Vagina (tissue), 2 donors: ENCODE measurements around the gene RNF32. TPM values are rescaled to one million over a fixed set of nuclear protein-coding genes. Genes with fewer than 3 reads are reported as not detected.

Source experiments
- DNase-seq, 2 donors: peaks; one replicate each; pipeline ENCODE4 v3.0.0-alpha.2; 2017; ENCODE audit errors: extremely low spot score in 2 of 2
- H3K27ac ChIP-seq: fragments of 200-600 bp; sonication (generic); one replicate; pipeline ENCODE4 v1.5.1; 2019
- H3K27me3 ChIP-seq: fragments of 200-600 bp; sonication (generic); one replicate; pipeline ENCODE4 v1.5.1; 2019
- H3K36me3 ChIP-seq, 2 donors: fragments of 200-600 bp; sonication (generic); one replicate each; pipeline ENCODE4 v1.5.1; 2017 to 2019
- H3K4me1 ChIP-seq: fragments of 200-600 bp; sonication (generic); one replicate; pipeline ENCODE4 v1.5.1; 2019
- H3K4me3 ChIP-seq, 2 donors: fragments of 200-600 bp; sonication (generic); 1 replicate in 1 of 2; 2 replicates in 1 of 2; pipeline ENCODE4 v1.5.1; 2016 to 2019
- H3K9me3 ChIP-seq: fragments of 200-600 bp; sonication (generic); one replicate; pipeline ENCODE4 v1.5.1; 2019
- CTCF ChIP-seq, 3 experiments: fragments of 450-650 bp in 2 of 3; fragments of 200-600 bp in 1 of 3; sonication (generic) in 1 of 3; IDR thresholded peaks; one replicate each; pipeline ENCODE4 v1.5.1; 2017 to 2019; ENCODE audit warnings: antibody characterized with exemption in 3 of 3, mild to moderate bottlenecking in 2 of 3, moderate library complexity in 2 of 3
- POLR2A ChIP-seq, 2 donors: fragments of 450-650 bp; IDR thresholded peaks; one replicate each; pipeline ENCODE4 v1.6.1; 2017; ENCODE audit warnings: antibody characterized with exemption in 2 of 2, mild to moderate bottlenecking in 2 of 2, moderate library complexity in 2 of 2
- POLR2AphosphoS5 ChIP-seq, 2 donors: sonication (generic); formaldehyde crosslinking; IDR thresholded peaks; one replicate each; pipeline ENCODE4 v1.9.0; 2017; ENCODE audit warnings: antibody characterized with exemption in 2 of 2, mild to moderate bottlenecking in 2 of 2, low read depth in 1 of 2; ENCODE audit not compliant: insufficient read depth in 1 of 2
- intact Hi-C: fragments of 100-400 bp; cut with DNase I; formaldehyde crosslinking; loops from one replicate; pipeline ENCODE4 v1.15.1; 2023
- total RNA-seq: library from RNA; depleted of rRNA; stranded (reverse); fragments of >200 nt; gene quantifications from one replicate; pipeline ENCODE4 v1.2.3, GENCODE V29; 2016

Gene RNF32
- total RNA-seq: not detected

DNA sequence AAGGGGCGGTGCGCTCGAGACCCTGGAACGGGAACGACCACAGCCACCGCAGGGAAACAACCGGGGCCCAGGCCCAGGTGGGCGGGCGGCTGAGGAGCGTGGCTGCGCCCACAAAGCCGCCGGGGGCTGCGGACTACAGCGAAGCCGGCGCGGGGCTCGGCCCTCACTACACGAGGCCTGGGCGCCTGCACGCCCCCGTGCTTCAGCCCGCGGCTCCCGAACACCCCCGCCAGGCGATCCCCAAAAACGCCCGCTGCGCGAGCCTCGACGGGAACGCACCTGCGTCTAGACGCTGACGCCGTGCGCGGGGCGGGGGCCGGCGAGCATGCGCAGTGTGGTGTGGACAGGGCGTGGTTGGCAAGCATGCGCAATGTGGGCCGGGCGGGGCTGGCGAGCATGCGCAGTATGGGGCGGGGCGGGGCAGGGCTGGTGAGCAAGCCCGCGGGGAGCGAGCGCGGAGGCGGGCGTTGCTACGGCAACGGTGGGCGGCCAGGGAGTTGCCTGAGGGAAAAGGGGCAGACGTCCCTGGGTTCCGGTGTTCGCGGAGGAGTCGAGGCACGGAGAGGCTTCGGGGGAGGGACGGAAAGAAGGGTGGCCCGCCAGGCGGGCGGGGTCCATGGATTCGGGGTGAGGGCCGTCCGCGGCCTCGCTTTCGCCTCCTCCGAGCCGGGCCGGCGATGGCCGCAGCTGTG lies at the start of gene RNF32:
TSS of gene RNF32 (plus strand) at position 518 of the 692 bp plus-strand sequence. CDS start 3,104 bp downstream, outside the sequence.
- Histone ChIP-seq H3K4me3 (peak within 1 kb of the TSS; percentile 72 to 84), H3K27ac (peak within 1 kb of the TSS; percentile 46), H3K27me3 (no peaks in the 10 kb centered on the region), H3K36me3 (no peaks in the 10 kb centered on the region), H3K9me3 (no peaks in the 10 kb centered on the region), H3K4me1 (peaks cover 5% of the 10 kb centered on the region)
- TF ChIP-seq POLR2AphosphoS5 (IDR thresholded peaks at IDR 0.05; ENCODE audit: insufficient read depth in 1 of 2, low read depth in 1 of 2): peak in 1 of 2 donors; percentile 75
- TF ChIP-seq POLR2A (IDR thresholded peaks at IDR 0.05): no peak
- no peak for TF ChIP-seq CTCF (IDR thresholded peaks at IDR 0.05)
- intact Hi-C loops: no loop called here
- DNase-seq: peak in 1 of 2 donors; percentile 90

DNA sequence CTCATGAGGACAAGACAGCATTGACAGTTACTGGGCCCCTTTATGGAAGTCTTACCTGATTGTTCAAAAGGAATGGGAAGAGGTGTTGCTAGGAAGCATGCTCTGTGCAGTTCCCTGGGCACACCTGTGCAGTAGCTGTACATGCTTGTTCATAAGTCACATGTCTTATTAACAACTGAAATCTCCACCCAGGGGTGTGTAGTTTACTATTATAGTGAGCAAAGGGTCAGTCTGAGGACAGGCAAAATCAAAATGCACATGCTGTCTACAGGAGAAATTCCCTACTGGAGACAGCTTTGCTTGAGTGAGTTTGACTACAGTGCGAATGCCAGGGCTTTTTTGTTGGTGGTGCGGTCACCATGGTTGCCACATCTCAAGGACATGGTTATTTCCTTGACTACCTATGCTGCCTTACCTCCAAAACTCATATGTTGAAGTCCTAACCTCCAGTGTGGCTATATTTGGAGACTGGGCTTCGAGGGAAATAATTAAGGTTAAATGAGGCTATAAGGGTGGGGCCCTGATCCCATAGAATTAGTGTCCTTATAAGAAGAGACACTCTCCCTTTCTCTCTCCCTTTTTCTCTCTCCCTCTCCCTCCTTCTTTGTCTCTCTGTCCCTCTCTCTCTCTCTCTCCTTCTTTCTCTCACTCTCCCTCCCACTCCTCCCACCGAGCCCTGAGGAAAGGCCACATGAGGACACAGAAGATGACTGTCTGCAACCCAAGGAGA lies 48.3 kb upstream of the RNF32 start:
- intact Hi-C loops: no loop called here
- DNase-seq: no peak
- Histone ChIP-seq H3K27ac (no peak overlapping the region), H3K4me1 (no peaks in the 10 kb centered on the region), H3K36me3 (no peaks in the 10 kb centered on the region), H3K27me3 (no peaks in the 10 kb centered on the region), H3K9me3 (peaks cover 7% of the 10 kb centered on the region), H3K4me3 (no peak overlapping the region)
- no peak for TF ChIP-seq POLR2A (IDR thresholded peaks at IDR 0.05)
- TF ChIP-seq POLR2AphosphoS5 (IDR thresholded peaks at IDR 0.05; ENCODE audit: insufficient read depth in 1 of 2, low read depth in 1 of 2): no peak
- no peak for TF ChIP-seq CTCF (IDR thresholded peaks at IDR 0.05)

DNA sequence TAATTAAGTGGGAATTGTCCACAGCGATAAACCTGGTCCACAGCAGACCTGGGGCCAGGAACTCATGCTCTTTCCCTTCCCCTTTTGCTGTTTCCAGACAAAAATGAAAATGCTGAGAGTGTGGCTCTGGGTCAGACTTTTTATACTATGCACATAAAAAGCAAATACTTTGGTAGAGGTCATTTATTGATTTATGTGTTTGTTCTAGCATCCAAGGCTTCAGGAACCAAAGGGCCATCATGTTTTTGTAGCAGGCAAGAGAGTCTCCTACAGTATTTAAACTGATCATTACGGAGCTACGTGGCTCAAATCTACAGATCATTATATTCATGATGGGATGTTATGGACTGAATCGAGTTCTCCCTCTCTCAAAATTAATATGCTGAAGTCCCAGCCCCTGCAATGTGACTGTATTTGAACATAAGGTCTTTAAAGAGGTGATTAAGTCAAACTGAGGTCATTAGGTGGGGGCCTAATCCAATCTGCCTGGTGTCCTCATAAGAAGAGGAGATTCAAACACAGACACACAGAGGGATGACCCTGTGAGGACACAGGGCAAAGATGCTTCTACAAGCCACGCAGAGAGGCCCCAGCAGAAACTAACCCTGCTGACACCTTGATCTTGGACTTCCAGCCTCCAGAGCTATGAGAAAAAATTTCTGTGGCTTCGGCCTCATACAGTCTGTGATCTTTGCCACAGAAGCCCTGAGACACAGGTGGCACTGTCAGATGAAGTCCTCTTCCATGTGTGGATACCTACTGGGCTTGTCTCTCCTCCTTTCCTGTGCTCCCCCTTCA lies 46.1 kb upstream of the RNF32 start:
- intact Hi-C loops: no loop called here
- Histone ChIP-seq H3K4me1 (no peaks in the 10 kb centered on the region), H3K9me3 (peaks cover 7% of the 10 kb centered on the region), H3K27me3 (no peaks in the 10 kb centered on the region), H3K4me3 (no peak overlapping the region), H3K36me3 (no peaks in the 10 kb centered on the region), H3K27ac (no peak overlapping the region)
- TF ChIP-seq POLR2A (IDR thresholded peaks at IDR 0.05) (no peak), CTCF (IDR thresholded peaks at IDR 0.05) (no peak), POLR2AphosphoS5 (IDR thresholded peaks at IDR 0.05; ENCODE audit: insufficient read depth in 1 of 2, low read depth in 1 of 2) (no peak)
- DNase-seq: no peak

DNA sequence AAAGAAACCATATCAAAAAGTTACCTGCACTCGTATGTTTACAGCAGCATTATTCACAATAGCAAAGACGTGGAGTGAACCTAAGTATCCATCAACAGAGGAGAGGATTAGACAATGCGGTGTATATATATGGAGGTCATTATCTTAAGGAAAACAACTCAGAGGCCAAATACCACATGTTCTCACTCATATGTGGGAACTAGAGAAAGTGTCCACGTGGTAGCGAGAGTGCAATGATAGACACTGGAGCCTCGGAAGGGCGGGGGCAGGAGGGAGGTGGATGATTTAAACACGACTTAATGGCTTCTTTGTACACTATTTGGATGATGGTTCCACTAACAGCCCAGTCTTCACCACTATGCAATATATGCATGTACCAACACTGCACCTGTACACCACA lies 40.1 kb upstream of the RNF32 start:
- Histone ChIP-seq H3K36me3 (no peaks in the 10 kb centered on the region), H3K27ac (no peak overlapping the region), H3K4me3 (no peak overlapping the region), H3K9me3 (no peaks in the 10 kb centered on the region), H3K27me3 (no peaks in the 10 kb centered on the region), H3K4me1 (no peaks in the 10 kb centered on the region)
- intact Hi-C loops: no loop called here
- no peak for DNase-seq
- no peak for TF ChIP-seq POLR2AphosphoS5 (IDR thresholded peaks at IDR 0.05; ENCODE audit: insufficient read depth in 1 of 2, low read depth in 1 of 2)
- no peak for TF ChIP-seq CTCF (IDR thresholded peaks at IDR 0.05)
- TF ChIP-seq POLR2A (IDR thresholded peaks at IDR 0.05): no peak
